ENCODE measurements around the gene CEP85L. TPM values are rescaled to one million over a fixed set of nuclear protein-coding genes. Genes with fewer than 3 reads are reported as not detected.

CEP85L gene
- total and polyA plus RNA-seq, 10 of the 15 experiments (the other 5 are each of a cell fraction or from before 2014, with no cell fraction given) = 1.8 to 10.9 (median 7.1) TPM

DNA sequence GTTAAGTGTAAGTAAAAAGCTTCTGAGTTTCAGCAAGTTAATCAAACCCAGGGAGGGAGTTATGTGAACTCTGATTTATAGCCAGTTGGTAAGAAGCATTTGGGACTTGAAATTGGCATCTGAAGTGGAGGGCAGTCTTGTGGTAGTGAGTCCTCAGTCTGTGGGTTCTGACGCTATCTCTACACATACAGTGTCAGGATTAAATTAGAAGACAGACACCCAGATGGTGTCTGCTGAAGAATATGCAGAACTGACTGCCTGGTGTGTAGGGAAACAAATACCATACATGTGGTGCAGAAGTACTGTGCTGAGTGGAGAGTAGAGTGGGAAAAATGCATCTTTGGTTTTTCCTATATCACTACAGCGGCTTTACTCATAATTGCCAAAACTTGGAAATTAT is 146.8 kb downstream of the CEP85L start:
- ChIA-PET POLR2A (interaction anchor here (0.6 kb wide), 1 partner anchor 49 kb away, joined by 3 read pairs; no protein-coding TSS in a partner anchor), SMC1A (ENCODE audit: uncharacterized antibody, unreplicated experiment) (interaction anchor here (1.1 to 1.3 kb wide), 2 partner anchors 11 to 18 kb away, joined by 3 to 4 read pairs; no protein-coding TSS in a partner anchor), RAD21 (ENCODE audit: unreplicated experiment) (no interaction called here), CTCF (no interaction called here)
- no peaks in the 10 kb centered on the region for H3K27me3 ChIP-seq (replicated peaks in 1 of 2; ENCODE audit: control insufficient read depth in 2 of 2, insufficient read depth in 2 of 2, low read length in 1 of 2)
- no peak for DNase-seq (ENCODE audit: low read depth, low spot score)
- H2AFZ ChIP-seq (ENCODE audit: control insufficient read depth, low read depth, low read length) = no peak overlapping the region
- H3K9ac ChIP-seq (ENCODE audit: control insufficient read depth, insufficient read depth, low read length) = no peak overlapping the region
- H4K20me1 ChIP-seq (ENCODE audit: control insufficient read depth, insufficient read depth) = no peaks in the 10 kb centered on the region
- no peak overlapping the region for H3K27ac ChIP-seq (ENCODE audit: control insufficient read depth, insufficient read depth)
- no peak overlapping the region for H3K4me2 ChIP-seq (ENCODE audit: control insufficient read depth, insufficient read depth)
- in situ Hi-C loops (cut with MboI) = no loop called here
- ATAC-seq = no peak
- 100% methylated on average over 2 of the region's 2 CpGs for WGBS (ENCODE audit: insufficient coverage, insufficient replicate concordance, low lambda C conversion rate, missing lambda C conversion rate)
- no peaks in the 10 kb centered on the region for H3K4me1 ChIP-seq (ENCODE audit: control insufficient read depth, insufficient read depth, low read length)
- BruUV-seq (replicated peaks) = no TSS peak
- H3K4me3 ChIP-seq = no peak overlapping the region
- intact Hi-C loops (cut with micrococcal nuclease; ENCODE audit: unreplicated experiment) = no loop called here
- TF ChIP-seq SREBF2 (IDR thresholded peaks at IDR 0.05; ENCODE audit: low read length) (no peak), SIN3A (IDR thresholded peaks at IDR 0.05; ENCODE audit: low read depth, low read length) (no peak), MTA2 (IDR thresholded peaks at IDR 0.05; ENCODE audit: low read depth) (no peak), CREM (IDR thresholded peaks at IDR 0.05; ENCODE audit: low read depth) (no peak), ZNF207 (IDR thresholded peaks at IDR 0.05; ENCODE audit: borderline replicate concordance) (no peak)
- TF ChIP-seq, protein P1, sequence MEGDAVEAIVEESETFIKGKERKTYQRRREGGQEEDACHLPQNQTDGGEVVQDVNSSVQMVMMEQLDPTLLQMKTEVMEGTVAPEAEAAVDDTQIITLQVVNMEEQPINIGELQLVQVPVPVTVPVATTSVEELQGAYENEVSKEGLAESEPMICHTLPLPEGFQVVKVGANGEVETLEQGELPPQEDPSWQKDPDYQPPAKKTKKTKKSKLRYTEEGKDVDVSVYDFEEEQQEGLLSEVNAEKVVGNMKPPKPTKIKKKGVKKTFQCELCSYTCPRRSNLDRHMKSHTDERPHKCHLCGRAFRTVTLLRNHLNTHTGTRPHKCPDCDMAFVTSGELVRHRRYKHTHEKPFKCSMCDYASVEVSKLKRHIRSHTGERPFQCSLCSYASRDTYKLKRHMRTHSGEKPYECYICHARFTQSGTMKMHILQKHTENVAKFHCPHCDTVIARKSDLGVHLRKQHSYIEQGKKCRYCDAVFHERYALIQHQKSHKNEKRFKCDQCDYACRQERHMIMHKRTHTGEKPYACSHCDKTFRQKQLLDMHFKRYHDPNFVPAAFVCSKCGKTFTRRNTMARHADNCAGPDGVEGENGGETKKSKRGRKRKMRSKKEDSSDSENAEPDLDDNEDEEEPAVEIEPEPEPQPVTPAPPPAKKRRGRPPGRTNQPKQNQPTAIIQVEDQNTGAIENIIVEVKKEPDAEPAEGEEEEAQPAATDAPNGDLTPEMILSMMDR (IDR thresholded peaks at IDR 0.05 in 2 of 3, conservative IDR thresholded peaks at IDR 0.05 in 1 of 3; ENCODE audit: control insufficient read depth in 2 of 3, extremely low read depth in 1 of 3, insufficient read depth in 1 of 3, low read depth in 3 of 3, low read length in 3 of 3) = no peak
- FAIRE-seq = no peak
- H3K36me3 ChIP-seq (ENCODE audit: control insufficient read depth in 2 of 2, insufficient read depth in 2 of 2, low read length in 1 of 2) = no peaks in the 10 kb centered on the region
- H3K9me3 ChIP-seq (replicated peaks; ENCODE audit: control insufficient read depth, insufficient read depth, low read length) = no peaks in the 10 kb centered on the region
- H3K79me2 ChIP-seq (ENCODE audit: control insufficient read depth, insufficient read depth, low read length) = no peaks in the 10 kb centered on the region

DNA sequence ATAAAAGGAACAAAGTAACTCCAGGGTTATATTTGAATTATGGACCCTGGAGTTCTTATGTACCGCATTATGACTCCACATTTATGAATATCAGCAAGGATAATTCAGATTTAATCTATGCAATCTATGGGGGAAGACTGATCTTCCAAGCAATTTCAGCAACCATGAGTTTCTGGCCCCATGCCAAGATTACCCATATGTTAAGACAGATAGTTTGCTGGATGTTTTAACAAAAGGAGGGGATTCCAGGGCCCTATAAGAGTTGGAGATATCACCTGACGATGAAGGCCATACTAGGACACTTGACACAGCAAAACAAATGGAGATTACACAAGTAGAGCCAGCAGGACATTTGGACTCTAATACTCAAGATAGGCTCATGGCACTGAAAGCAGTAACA is 149.2 kb downstream of the CEP85L start:
- FAIRE-seq (no peak), ATAC-seq (no peak), DNase-seq (ENCODE audit: low read depth, low spot score) (no peak)
- Histone ChIP-seq H2AFZ (ENCODE audit: control insufficient read depth, low read depth, low read length) (no peak overlapping the region), H3K9me3 (replicated peaks; ENCODE audit: control insufficient read depth, insufficient read depth, low read length) (no peaks in the 10 kb centered on the region), H4K20me1 (ENCODE audit: control insufficient read depth, insufficient read depth) (no peaks in the 10 kb centered on the region), H3K4me2 (ENCODE audit: control insufficient read depth, insufficient read depth) (no peak overlapping the region), H3K36me3 (ENCODE audit: control insufficient read depth in 2 of 2, insufficient read depth in 2 of 2, low read length in 1 of 2) (no peaks in the 10 kb centered on the region), H3K4me1 (ENCODE audit: control insufficient read depth, insufficient read depth, low read length) (no peaks in the 10 kb centered on the region), H3K27me3 (replicated peaks in 1 of 2; ENCODE audit: control insufficient read depth in 2 of 2, insufficient read depth in 2 of 2, low read length in 1 of 2) (no peaks in the 10 kb centered on the region), H3K9ac (ENCODE audit: control insufficient read depth, insufficient read depth, low read length) (no peak overlapping the region), H3K27ac (ENCODE audit: control insufficient read depth, insufficient read depth) (no peak overlapping the region), H3K4me3 (no peak overlapping the region), H3K79me2 (ENCODE audit: control insufficient read depth, insufficient read depth, low read length) (no peaks in the 10 kb centered on the region)
- intact Hi-C loops (cut with micrococcal nuclease; ENCODE audit: unreplicated experiment) = no loop called here
- ChIA-PET POLR2A (no interaction called here), CTCF (no interaction called here), RAD21 (ENCODE audit: unreplicated experiment) (no interaction called here), SMC1A (ENCODE audit: uncharacterized antibody, unreplicated experiment) (no interaction called here)
- WGBS (ENCODE audit: insufficient coverage, insufficient replicate concordance, low lambda C conversion rate, missing lambda C conversion rate) = 50% methylated on average over 2 of the region's 2 CpGs
- in situ Hi-C loops (cut with MboI) = no loop called here
- no TSS peak for BruUV-seq (replicated peaks)
- TF ChIP-seq, protein P2, sequence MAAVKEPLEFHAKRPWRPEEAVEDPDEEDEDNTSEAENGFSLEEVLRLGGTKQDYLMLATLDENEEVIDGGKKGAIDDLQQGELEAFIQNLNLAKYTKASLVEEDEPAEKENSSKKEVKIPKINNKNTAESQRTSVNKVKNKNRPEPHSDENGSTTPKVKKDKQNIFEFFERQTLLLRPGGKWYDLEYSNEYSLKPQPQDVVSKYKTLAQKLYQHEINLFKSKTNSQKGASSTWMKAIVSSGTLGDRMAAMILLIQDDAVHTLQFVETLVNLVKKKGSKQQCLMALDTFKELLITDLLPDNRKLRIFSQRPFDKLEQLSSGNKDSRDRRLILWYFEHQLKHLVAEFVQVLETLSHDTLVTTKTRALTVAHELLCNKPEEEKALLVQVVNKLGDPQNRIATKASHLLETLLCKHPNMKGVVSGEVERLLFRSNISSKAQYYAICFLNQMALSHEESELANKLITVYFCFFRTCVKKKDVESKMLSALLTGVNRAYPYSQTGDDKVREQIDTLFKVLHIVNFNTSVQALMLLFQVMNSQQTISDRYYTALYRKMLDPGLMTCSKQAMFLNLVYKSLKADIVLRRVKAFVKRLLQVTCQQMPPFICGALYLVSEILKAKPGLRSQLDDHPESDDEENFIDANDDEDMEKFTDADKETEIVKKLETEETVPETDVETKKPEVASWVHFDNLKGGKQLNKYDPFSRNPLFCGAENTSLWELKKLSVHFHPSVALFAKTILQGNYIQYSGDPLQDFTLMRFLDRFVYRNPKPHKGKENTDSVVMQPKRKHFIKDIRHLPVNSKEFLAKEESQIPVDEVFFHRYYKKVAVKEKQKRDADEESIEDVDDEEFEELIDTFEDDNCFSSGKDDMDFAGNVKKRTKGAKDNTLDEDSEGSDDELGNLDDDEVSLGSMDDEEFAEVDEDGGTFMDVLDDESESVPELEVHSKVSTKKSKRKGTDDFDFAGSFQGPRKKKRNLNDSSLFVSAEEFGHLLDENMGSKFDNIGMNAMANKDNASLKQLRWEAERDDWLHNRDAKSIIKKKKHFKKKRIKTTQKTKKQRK (IDR thresholded peaks at IDR 0.05; ENCODE audit: low read depth, low read length) = no peak
- TF ChIP-seq, protein P1 (IDR thresholded peaks at IDR 0.05 in 2 of 3, conservative IDR thresholded peaks at IDR 0.05 in 1 of 3; ENCODE audit: control insufficient read depth in 2 of 3, extremely low read depth in 1 of 3, insufficient read depth in 1 of 3, low read depth in 3 of 3, low read length in 3 of 3) = no peak
- TF ChIP-seq, protein P3, sequence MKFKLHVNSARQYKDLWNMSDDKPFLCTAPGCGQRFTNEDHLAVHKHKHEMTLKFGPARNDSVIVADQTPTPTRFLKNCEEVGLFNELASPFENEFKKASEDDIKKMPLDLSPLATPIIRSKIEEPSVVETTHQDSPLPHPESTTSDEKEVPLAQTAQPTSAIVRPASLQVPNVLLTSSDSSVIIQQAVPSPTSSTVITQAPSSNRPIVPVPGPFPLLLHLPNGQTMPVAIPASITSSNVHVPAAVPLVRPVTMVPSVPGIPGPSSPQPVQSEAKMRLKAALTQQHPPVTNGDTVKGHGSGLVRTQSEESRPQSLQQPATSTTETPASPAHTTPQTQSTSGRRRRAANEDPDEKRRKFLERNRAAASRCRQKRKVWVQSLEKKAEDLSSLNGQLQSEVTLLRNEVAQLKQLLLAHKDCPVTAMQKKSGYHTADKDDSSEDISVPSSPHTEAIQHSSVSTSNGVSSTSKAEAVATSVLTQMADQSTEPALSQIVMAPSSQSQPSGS (IDR thresholded peaks at IDR 0.05; ENCODE audit: low read length) = no peak

All from GM12878 (cell line).